GM18909 (cell line): ENCODE measurements around the gene OTUB1.

ENCODE experiments used
- ATAC-seq: cut with Tn5 transposase; IDR thresholded peaks from one replicate; pipeline ENCODE4 v1.9.1; 2021; ENCODE audit warnings: mild to moderate bottlenecking; ENCODE audit not compliant: unreplicated experiment, poor library complexity

The OTUB1 gene

GRCh38 chr11:64003807-64004589, 17.8 kb downstream of the OTUB1 start:
- ATAC-seq, result no peak

- ATAC-seq, result no peak
Measured at GRCh38 chr11:64004590-64004984, 18.3 kb downstream of the OTUB1 start.

- ATAC-seq, result no peak
Measured at GRCh38 chr11:64005691-64006090, 19.5 kb downstream of the OTUB1 start.

GRCh38 chr11:64006398-64006797, 20.2 kb downstream of the OTUB1 start:
- ATAC-seq, result no peak

GRCh38 chr11:64007160-64007628, 21.0 kb downstream of the OTUB1 start:
- ATAC-seq, result no peak

- ATAC-seq, result no peak
Measured at GRCh38 chr11:64007629-64008282, 21.5 kb downstream of the OTUB1 start.

- ATAC-seq, result no peak
Measured at GRCh38 chr11:64008283-64008913, 22.2 kb downstream of the OTUB1 start.

GRCh38 chr11:64008914-64009633, 22.8 kb downstream of the OTUB1 start:
- no peak for ATAC-seq

- no peak for ATAC-seq
Measured at GRCh38 chr11:64009710-64010109, 23.5 kb downstream of the OTUB1 start.

- no peak for ATAC-seq
Measured at GRCh38 chr11:64010783-64011182, 24.5 kb downstream of the OTUB1 start.

GRCh38 chr11:64011371-64011770, 25.1 kb downstream of the OTUB1 start:
- no peak for ATAC-seq

GRCh38 chr11:64013141-64013896, 27.1 kb downstream of the OTUB1 start:
- ATAC-seq, result no peak

- no peak for ATAC-seq
Measured at GRCh38 chr11:64014356-64014755, 28.1 kb downstream of the OTUB1 start.

- no peak for ATAC-seq
Measured at GRCh38 chr11:64015510-64015909, 29.3 kb downstream of the OTUB1 start.

- ATAC-seq, result no peak
Measured at GRCh38 chr11:64015935-64016845, 30.0 kb downstream of the OTUB1 start.

- no peak for ATAC-seq
Measured at GRCh38 chr11:64017945-64018224, 31.6 kb downstream of the OTUB1 start.

GRCh38 chr11:64018310-64018709, 32.1 kb downstream of the OTUB1 start:
- ATAC-seq, result no peak

GRCh38 chr11:64019106-64020037, 33.1 kb downstream of the OTUB1 start:
- no peak for ATAC-seq
